Liver (tissue), 3 donors: Measurements from ENCODE around the gene MYRFL.

Experiments
- CTCF ChIP-seq: fragments of 150-350 bp; IDR thresholded peaks from 2 replicates; pipeline ENCODE4 v1.5.1; 2017; ENCODE audit warnings: improper control_type of control experiment, low read depth, low read length; ENCODE audit not compliant: missing input control
- JUND ChIP-seq, 2 donors: IDR thresholded peaks; 2 replicates each; pipeline ENCODE4 v1.6.1; 2016; ENCODE audit warnings: antibody characterized with exemption in 2 of 2
- MAX ChIP-seq: IDR thresholded peaks from 2 replicates; pipeline ENCODE4 v1.6.1; 2016; ENCODE audit warnings: antibody characterized with exemption
- RAD21 ChIP-seq, 2 donors: IDR thresholded peaks; 2 replicates each; pipeline ENCODE4 v1.6.1; 2016; ENCODE audit warnings: antibody characterized with exemption in 2 of 2, mild to moderate bottlenecking in 2 of 2
- REST ChIP-seq: IDR thresholded peaks from 2 replicates; pipeline ENCODE4 v1.6.1; 2016; ENCODE audit warnings: antibody characterized with exemption, mild to moderate bottlenecking
- SP1 ChIP-seq: IDR thresholded peaks from 2 replicates; pipeline ENCODE4 v1.6.1; 2018; ENCODE audit warnings: antibody characterized with exemption, mild to moderate bottlenecking
- TAF1 ChIP-seq: conservative IDR thresholded peaks from 2 replicates; pipeline ENCODE4 v1.6.1; 2016; ENCODE audit warnings: antibody characterized with exemption, mild to moderate bottlenecking
- donor health status: healthy.
- donor health status: healthy.

GRCh38 chr12:69885658-69886057, 60.6 kb downstream of the MYRFL start:
- TF ChIP-seq CTCF: no peak
- TF ChIP-seq MAX: no peak
- TF ChIP-seq RAD21 (IDR thresholded peaks at IDR 0.05): no peak
- TF ChIP-seq TAF1: no peak
- TF ChIP-seq REST: no peak
- TF ChIP-seq SP1: no peak
- no peak for TF ChIP-seq JUND (IDR thresholded peaks at IDR 0.05)
